ENCODE results near the gene ELOVL7.
"Not testable (repeated sequence)": the region's sequence is repeated elsewhere in the genome, so short reads cannot be mapped to it uniquely, and the experiment has no call there.

The ELOVL7 gene

GRCh38 chr5:60789551-60789950 lies 54.5 kb downstream of the ELOVL7 start:
- no peak for DNase-seq

GRCh38 chr5:60788863-60789513 lies 55.1 kb downstream of the ELOVL7 start:
- DNase-seq = no peak

- no peak for DNase-seq
Observed at GRCh38 chr5:60779466-60779865, 64.6 kb downstream of the ELOVL7 start.

- no peak for DNase-seq
Observed at GRCh38 chr5:60776343-60776742, 67.7 kb downstream of the ELOVL7 start.

- DNase-seq = no peak
Observed at GRCh38 chr5:60765019-60765709, 78.9 kb downstream of the ELOVL7 start.

GRCh38 chr5:60763061-60763460 lies 81.0 kb downstream of the ELOVL7 start:
- DNase-seq = no peak

- no peak for DNase-seq
Observed at GRCh38 chr5:60754495-60754894, 89.6 kb downstream of the ELOVL7 start.

GRCh38 chr5:60744682-60745081 lies 99.4 kb downstream of the ELOVL7 start:
- DNase-seq = no peak

- no peak for DNase-seq
Observed at GRCh38 chr5:60743511-60744314, 100.4 kb downstream of the ELOVL7 start.

GRCh38 chr5:60740322-60740721 lies 103.7 kb downstream of the ELOVL7 start:
- no peak for DNase-seq

GRCh38 chr5:60738933-60739332 lies 105.1 kb downstream of the ELOVL7 start:
- no peak for DNase-seq

- no peak for DNase-seq
Observed at GRCh38 chr5:60738461-60738860, 105.6 kb downstream of the ELOVL7 start.

- DNase-seq = not testable (repeated sequence)
Observed at GRCh38 chr5:60730858-60731257, 113.2 kb downstream of the ELOVL7 start.

GRCh38 chr5:60727033-60727679 lies 116.9 kb downstream of the ELOVL7 start:
- DNase-seq = no peak

- no peak for DNase-seq
Observed at GRCh38 chr5:60724126-60724525, 119.9 kb downstream of the ELOVL7 start.

- DNase-seq = no peak
Observed at GRCh38 chr5:60722416-60722815, 121.7 kb downstream of the ELOVL7 start.

- no peak for DNase-seq
Observed at GRCh38 chr5:60719329-60719728, 124.7 kb downstream of the ELOVL7 start.

GRCh38 chr5:60718166-60718892 lies 125.7 kb downstream of the ELOVL7 start:
- no peak for DNase-seq

GRCh38 chr5:60715201-60715928 lies 128.7 kb downstream of the ELOVL7 start:
- not testable (repeated sequence) for DNase-seq

- DNase-seq = no peak
Observed at GRCh38 chr5:60712950-60713349, 131.1 kb downstream of the ELOVL7 start.

- DNase-seq = not testable (repeated sequence)
Observed at GRCh38 chr5:60711892-60712291, 132.2 kb downstream of the ELOVL7 start.

- no peak for DNase-seq
Observed at GRCh38 chr5:60710362-60710761, 133.7 kb downstream of the ELOVL7 start.
